Motor neuron (in vitro differentiated cells): Measurements from ENCODE around the gene NRP1. TPM values are rescaled to one million over a fixed set of nuclear protein-coding genes. Genes with fewer than 3 reads are reported as not detected.

ENCODE experiments used
- ATAC-seq, 8 experiments: fragments of 200-7000 bp; cut with Tn5 transposase; replicated peaks in 6 of 8; 2 replicates each; pipeline ENCODE4 v1.8.0; 2021; ENCODE audit warnings: mild to moderate bottlenecking in 8 of 8, moderate library complexity in 8 of 8
- H3K27ac ChIP-seq, 2 donors: fragments of 250-450 bp; sonication (Bioruptor Pico); 2 replicates each; pipeline ENCODE4 v1.9.0; 2021; ENCODE audit warnings: antibody characterized with exemption in 2 of 2, mild to moderate bottlenecking in 2 of 2, moderate library complexity in 1 of 2
- H3K4me1 ChIP-seq, 2 donors: fragments of 250-450 bp; sonication (Bioruptor Pico); replicated peaks in 1 of 2; 2 replicates each; pipeline ENCODE4 v1.6.1; 2021; ENCODE audit warnings: antibody characterized with exemption in 2 of 2, mild to moderate bottlenecking in 2 of 2, moderate library complexity in 1 of 2
- H3K4me3 ChIP-seq, 5 donors: fragments of 250-450 bp; sonication (Bioruptor Pico); 2 replicates each; pipeline ENCODE4 v1.9.0; 2021; ENCODE audit warnings: antibody characterized with exemption in 5 of 5, mild to moderate bottlenecking in 5 of 5, moderate library complexity in 4 of 5
- WGBS, 10 experiments: fragments of 450-650 bp; shearing (Covaris generic); methylation state at CpG; one replicate each; pipeline ENCODE4 v1.0.0; 2022; 5-methylcytosine and 5-hydroxymethylcytosine counted together
- in situ Hi-C, 9 experiments: fragments of 400-800 bp; cut with MboI; loops; one replicate each; pipeline ENCODE4 v1.15.0; 2021; ENCODE audit warnings: low sequenced_read_pairs in 9 of 9, low pct_unique_long_range_greater_than_20kb in 2 of 9; ENCODE audit not compliant: unreplicated experiment in 9 of 9
- total RNA-seq, 8 experiments: library from RNA; unstranded; fragments of 300-600 nt; gene quantifications; 2 replicates each; pipeline versions ENCODE4 v1.2.3 to v1.2.4, GENCODE V29; 2022

The NRP1 gene
- total RNA-seq, 8 experiments from 2014 or later, result 35.7 to 84.8 (median 61.7) TPM

- in situ Hi-C loops, result loop anchor here in 3 of 9 experiments (25.0 kb wide), 2 partner anchors 321 to 1296 kb away; no protein-coding TSS in a partner anchor
- no peak overlapping the region for H3K27ac ChIP-seq
Measured at GRCh38 chr10:33341637-33342036, 7.2 kb upstream of the NRP1 start.

GRCh38 chr10:33337326-33337957 is 3.0 kb upstream of the NRP1 start:
- ATAC-seq, result peak in 5 of 8 experiments; percentile 1 to 15 (median 5)
- 9 to 82% (median 43%) methylated on average over 3 to 10 of the region's 11 CpGs; no CpG with 5 or more reads in 2 of the 10 experiments for WGBS, 10 experiments

More at GRCh38 chr10:33341637-33342036, 7.2 kb upstream of the NRP1 start:
- WGBS, 10 experiments, result 0 to 100% (median 89%) methylated on average over 1 of the region's 1 CpG; no CpG with 5 or more reads in 5 of the 10 experiments
- Histone ChIP-seq H3K4me1 (peaks cover 10 to 13% of the 10 kb centered on the region in 2 donors), H3K4me3 (no peak overlapping the region)
- peak in 2 of 8 experiments; percentile 8 to 11 for ATAC-seq

GRCh38 chr10:33336582-33337325 is 2.3 kb upstream of the NRP1 start:
- in situ Hi-C loops, result loop anchor here in 4 of 9 experiments (10.0 to 25.0 kb wide), 3 partner anchors 326 to 1301 kb away; no protein-coding TSS in a partner anchor
- 0 to 23% (median 3%) methylated on average over 1 to 11 of the region's 67 CpGs; no CpG with 5 or more reads in 2 of the 10 experiments for WGBS, 10 experiments
- H3K27ac ChIP-seq, result peak overlapping the region; percentile 85 to 92
- H3K4me1 ChIP-seq, result peaks cover 14% of the 10 kb centered on the region in 2 donors
- peak; percentile 2 to 15 (median 8) for ATAC-seq
- H3K4me3 ChIP-seq, result peak overlapping the region; percentile 59 to 95 (median 69)

More at GRCh38 chr10:33337326-33337957, 3.0 kb upstream of the NRP1 start:
- in situ Hi-C loops, result loop anchor here in 4 of 9 experiments (10.0 to 25.0 kb wide), 3 partner anchors 325 to 1300 kb away; no protein-coding TSS in a partner anchor
- Histone ChIP-seq H3K27ac (peak overlapping the region; percentile 85 to 92), H3K4me3 (peak overlapping the region; percentile 59 to 95 (median 69)), H3K4me1 (peaks cover 14 to 18% of the 10 kb centered on the region in 2 donors)

GRCh38 chr10:33335801-33336581 is 1.5 kb upstream of the NRP1 start:
- Histone ChIP-seq H3K27ac (peak overlapping the region; percentile 85 to 92), H3K4me3 (peak overlapping the region; percentile 59 to 95 (median 69)), H3K4me1 (peaks cover 14 to 18% of the 10 kb centered on the region in 2 donors)
- ATAC-seq, result peak in 7 of 8 experiments; percentile 7 to 23 (median 14)
- 7 to 45% (median 40%) methylated on average over 1 to 4 of the region's 52 CpGs; no CpG with 5 or more reads in 7 of the 10 experiments for WGBS, 10 experiments
- in situ Hi-C loops, result loop anchor here in 4 of 9 experiments (10.0 to 25.0 kb wide), 3 partner anchors 326 to 1301 kb away; no protein-coding TSS in a partner anchor

GRCh38 chr10:33335551-33335800 is 1.0 kb upstream of the NRP1 start:
- WGBS, 10 experiments, result no CpG with 5 or more reads among the region's 21 CpGs
- H3K4me1 ChIP-seq, result peaks cover 14 to 23% of the 10 kb centered on the region in 2 donors
- peak overlapping the region; percentile 59 to 95 (median 69) for H3K4me3 ChIP-seq
- in situ Hi-C loops, result loop anchor here in 4 of 9 experiments (10.0 to 25.0 kb wide), 3 partner anchors 327 to 1302 kb away; no protein-coding TSS in a partner anchor
- ATAC-seq, result no peak
- H3K27ac ChIP-seq, result peak overlapping the region; percentile 85 to 92

GRCh38 chr10:33334805-33335550 is 511 bp upstream of the NRP1 start:
- in situ Hi-C loops, result loop anchor here in 4 of 9 experiments (10.0 to 25.0 kb wide), 3 partner anchors 327 to 1302 kb away; no protein-coding TSS in a partner anchor

GRCh38 chr10:33333260-33334101 is 986 bp downstream of the NRP1 start:
- peak overlapping the region in 1 of 2 donors; percentile 92 for H3K27ac ChIP-seq
- in situ Hi-C loops, result loop anchor here in 4 of 9 experiments (10.0 to 25.0 kb wide), 3 partner anchors 329 to 1304 kb away; no protein-coding TSS in a partner anchor
- 0 to 30% (median 5%) methylated on average over 2 to 7 of the region's 7 CpGs; no CpG with 5 or more reads in 1 of the 10 experiments for WGBS, 10 experiments

More at GRCh38 chr10:33334805-33335550, 511 bp upstream of the NRP1 start:
- WGBS, 10 experiments, result 0% methylated on average over 1 of the region's 68 CpGs; no CpG with 5 or more reads in 9 of the 10 experiments
- Histone ChIP-seq H3K4me1 (peaks cover 18 to 23% of the 10 kb centered on the region in 2 donors), H3K4me3 (peak overlapping the region; percentile 59 to 95 (median 69)), H3K27ac (peak overlapping the region; percentile 85 to 92)
- peak; percentile 58 to 86 (median 84) for ATAC-seq

DNA sequence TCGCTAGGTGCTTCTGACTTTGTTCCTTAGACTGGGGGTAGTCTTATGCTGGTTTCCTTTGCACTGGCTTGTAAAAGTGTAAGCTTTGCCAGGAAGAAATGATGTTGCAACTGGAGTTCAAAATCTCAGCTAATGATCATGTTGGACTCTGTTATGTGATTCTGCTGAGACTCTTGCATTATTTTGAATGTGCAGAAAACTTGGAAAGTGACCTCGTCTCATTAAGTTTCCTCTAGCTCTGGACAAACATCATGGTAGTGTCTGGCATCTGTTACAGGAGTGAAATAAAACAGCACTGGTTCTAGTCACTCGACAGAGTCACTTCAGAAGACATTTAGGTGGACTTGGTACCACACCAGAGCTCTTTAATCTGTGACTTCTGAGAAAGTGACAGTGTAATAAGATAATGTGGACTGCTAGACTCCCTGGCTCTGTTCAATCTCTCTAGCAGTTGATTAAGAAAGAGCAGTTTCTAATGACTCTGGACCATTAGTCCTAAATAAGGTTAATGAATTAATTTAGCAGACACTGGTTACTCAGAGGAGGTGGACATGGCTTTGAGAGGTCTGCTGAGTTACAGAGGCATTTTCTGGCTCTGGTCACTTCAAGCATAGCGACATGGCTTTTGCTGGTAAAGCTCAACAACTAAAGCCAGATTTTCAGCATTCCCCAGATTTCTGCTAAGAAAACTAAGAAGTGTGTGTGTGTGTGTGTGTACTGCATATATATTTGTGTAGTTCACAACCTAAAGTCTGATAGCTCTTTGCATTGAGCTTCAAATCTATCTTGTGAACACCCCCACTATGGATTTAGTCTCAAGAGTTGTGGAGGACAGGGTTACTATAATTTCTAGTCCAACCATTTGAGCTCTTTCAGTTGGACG is 2.0 kb downstream of the NRP1 start:
- peak overlapping the region in 1 of 2 donors; percentile 92 for H3K27ac ChIP-seq
- in situ Hi-C loops, result loop anchor here in 4 of 9 experiments (10.0 to 25.0 kb wide), 3 partner anchors 330 to 1305 kb away; no protein-coding TSS in a partner anchor
- peaks cover 16 to 32% of the 10 kb centered on the region in 2 donors for H3K4me1 ChIP-seq
- H3K4me3 ChIP-seq, result peak overlapping the region; percentile 59 to 95 (median 69)
- 0 to 42% (median 8%) methylated on average over 1 to 4 of the region's 5 CpGs for WGBS, 10 experiments
- ATAC-seq, result no peak

More at GRCh38 chr10:33333260-33334101, 986 bp downstream of the NRP1 start:
- H3K4me1 ChIP-seq, result peaks cover 23 to 32% of the 10 kb centered on the region in 2 donors
- no peak for ATAC-seq
- H3K4me3 ChIP-seq, result peak overlapping the region; percentile 59 to 95 (median 69)

DNA sequence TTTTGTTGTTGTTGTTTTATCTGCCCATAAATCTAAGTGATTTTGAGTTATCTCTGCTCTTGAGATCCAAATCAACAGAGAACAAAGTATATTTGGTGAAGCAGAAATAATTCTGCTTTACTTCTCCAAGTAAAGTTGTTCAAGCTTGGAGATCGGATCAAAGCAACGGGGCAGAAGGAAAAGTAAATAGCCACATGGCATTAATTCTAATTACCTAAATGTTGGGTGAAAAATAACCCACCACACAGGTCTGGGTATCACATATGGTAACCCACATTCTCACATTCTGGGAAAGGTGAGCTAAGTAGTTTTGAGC is 3.1 kb downstream of the NRP1 start:
- H3K27ac ChIP-seq, result peak overlapping the region in 1 of 2 donors; percentile 15
- peak overlapping the region; percentile 59 to 95 (median 69) for H3K4me3 ChIP-seq

More for the DNA sequence above, 3.1 kb downstream of the NRP1 start:
- in situ Hi-C loops, result loop anchor here in 4 of 9 experiments (10.0 to 25.0 kb wide), 3 partner anchors 331 to 1306 kb away; no protein-coding TSS in a partner anchor
- WGBS, 10 experiments, result 0 to 73% (median 14%) methylated on average over 1 to 2 of the region's 2 CpGs; no CpG with 5 or more reads in 4 of the 10 experiments
- peaks cover 12 to 42% of the 10 kb centered on the region in 2 donors for H3K4me1 ChIP-seq
- no peak for ATAC-seq
